Thoracic aorta (tissue), 2 donors: ENCODE data around the gene KCNQ4. TPM values are rescaled to one million over a fixed set of nuclear protein-coding genes. Genes with fewer than 3 reads are reported as not detected.
A peak's percentile ranks its signal among the peaks of the same experiment; 100 is the strongest.

Experiments used
- ATAC-seq: fragments of 150-250 bp; one replicate; pipeline ENCODE4 v1.8.0; 2017; ENCODE audit warnings: low read depth; ENCODE audit not compliant: insufficient number of reproducible peaks, low FRiP score
- DNase-seq: peaks from one replicate; pipeline ENCODE4 v3.0.0-alpha.2; 2020; ENCODE audit warnings: low spot score
- H3K27ac ChIP-seq, 2 donors: fragments of 200-600 bp; sonication (generic); 1 replicate in 1 of 2; 2 replicates in 1 of 2; pipeline ENCODE4 v1.5.1; 2016; ENCODE audit warnings: mild to moderate bottlenecking in 2 of 2, moderate library complexity in 2 of 2
- H3K27me3 ChIP-seq: fragments of 200-600 bp; sonication (generic); replicated peaks from 2 replicates; pipeline ENCODE4 v1.6.0; 2016; ENCODE audit warnings: mild to moderate bottlenecking; ENCODE audit not compliant: insufficient read depth
- H3K36me3 ChIP-seq: fragments of 200-600 bp; sonication (generic); one replicate; pipeline ENCODE4 v1.5.1; 2016
- H3K4me1 ChIP-seq, 2 donors: fragments of 200-600 bp; sonication (generic); 1 replicate in 1 of 2; 2 replicates in 1 of 2; pipeline versions ENCODE4 v1.5.1 to v1.6.0; 2016; ENCODE audit warnings: low read depth in 2 of 2, mild to moderate bottlenecking in 1 of 2; ENCODE audit not compliant: control insufficient read depth in 1 of 2
- H3K4me3 ChIP-seq: fragments of 200-600 bp; sonication (generic); 2 replicates; pipeline ENCODE4 v1.5.1; 2016; ENCODE audit warnings: mild to moderate bottlenecking
- H3K9me3 ChIP-seq: fragments of 200-600 bp; sonication (generic); 2 replicates; pipeline ENCODE4 v1.5.1; 2016
- CTCF ChIP-seq: fragments of 200-600 bp; sonication (generic); IDR thresholded peaks from one replicate; pipeline ENCODE4 v1.5.1; 2019; ENCODE audit warnings: antibody characterized with exemption
- total RNA-seq, 2 donors: library from RNA; depleted of rRNA; stranded (reverse); fragments of >200 nt; gene quantifications; one replicate each; pipeline versions ENCODE4 v1.1.0 to v1.2.3, GENCODE V29; 2016

Gene KCNQ4
- total RNA-seq, 2 donors from 2014 or later = 5.7 to 11.5 TPM

- Histone ChIP-seq H3K4me1 (peaks cover 0 to 9% of the 10 kb centered on the region in 2 donors), H3K9me3 (no peaks in the 10 kb centered on the region), H3K36me3 (peaks cover 32% of the 10 kb centered on the region), H3K4me3 (no peak overlapping the region), H3K27me3 (no peaks in the 10 kb centered on the region), H3K27ac (no peak overlapping the region)
- no peak for TF ChIP-seq CTCF
- DNase-seq (no peak), ATAC-seq (no peak)
Observed at GRCh38 chr1:40768146-40768990, 15.2 kb upstream of the KCNQ4 start.

- H3K27ac ChIP-seq = peak overlapping the region in 1 of 2 donors; percentile 2
- no peak overlapping the region for H3K4me3 ChIP-seq
- TF ChIP-seq CTCF = no peak
- ATAC-seq (no peak), DNase-seq (no peak)
- H3K36me3 ChIP-seq = peaks cover 20% of the 10 kb centered on the region
- H3K4me1 ChIP-seq = peaks cover 0 to 9% of the 10 kb centered on the region in 2 donors
- no peaks in the 10 kb centered on the region for H3K9me3 ChIP-seq
- no peaks in the 10 kb centered on the region for H3K27me3 ChIP-seq
Observed at GRCh38 chr1:40769815-40770214, 13.8 kb upstream of the KCNQ4 start.

GRCh38 chr1:40770296-40771070 is 13.1 kb upstream of the KCNQ4 start:
- Histone ChIP-seq H3K4me3 (no peak overlapping the region), H3K27ac (no peak overlapping the region), H3K4me1 (peaks cover 0 to 9% of the 10 kb centered on the region in 2 donors), H3K9me3 (no peaks in the 10 kb centered on the region), H3K36me3 (peaks cover 14% of the 10 kb centered on the region), H3K27me3 (no peaks in the 10 kb centered on the region)
- TF ChIP-seq CTCF = no peak
- ATAC-seq (no peak), DNase-seq (no peak)

- Histone ChIP-seq H3K27ac (no peak overlapping the region), H3K9me3 (no peaks in the 10 kb centered on the region), H3K4me1 (peaks cover 0 to 9% of the 10 kb centered on the region in 2 donors), H3K4me3 (no peak overlapping the region), H3K27me3 (no peaks in the 10 kb centered on the region), H3K36me3 (peaks cover 5% of the 10 kb centered on the region)
- no peak for TF ChIP-seq CTCF
- ATAC-seq (no peak), DNase-seq (no peak)
Observed at GRCh38 chr1:40772146-40772955, 11.2 kb upstream of the KCNQ4 start.
